Activated gamma-delta T cell treated with Interleukin-2 at 50 U/mL for 16 hours (primary cell): ENCODE measurements around the gene ANKRD28.
"Not testable (repeated sequence)": the region's sequence is repeated elsewhere in the genome, so short reads cannot be mapped to it uniquely, and the experiment has no call there.

Experiments used
- DNase-seq: peaks from one replicate; pipeline ENCODE4 v3.0.0-alpha.2; 2020

Gene ANKRD28

GRCh38 chr3:15769256-15769915 lies 28.4 kb downstream of the ANKRD28 start:
- DNase-seq = no peak

- DNase-seq = no peak
Measured at GRCh38 chr3:15768421-15769255, 29.1 kb downstream of the ANKRD28 start.

GRCh38 chr3:15766406-15766805 lies 31.4 kb downstream of the ANKRD28 start:
- DNase-seq = no peak

- DNase-seq = no peak
Measured at GRCh38 chr3:15758295-15758694, 39.5 kb downstream of the ANKRD28 start.

GRCh38 chr3:15757824-15758223 lies 40.0 kb downstream of the ANKRD28 start:
- no peak for DNase-seq

GRCh38 chr3:15756505-15756904 lies 41.3 kb downstream of the ANKRD28 start:
- no peak for DNase-seq

GRCh38 chr3:15755780-15756179 lies 42.0 kb downstream of the ANKRD28 start:
- DNase-seq = no peak

GRCh38 chr3:15755181-15755580 lies 42.6 kb downstream of the ANKRD28 start:
- DNase-seq = no peak

- no peak for DNase-seq
Measured at GRCh38 chr3:15754047-15754446, 43.7 kb downstream of the ANKRD28 start.

- DNase-seq = no peak
Measured at GRCh38 chr3:15753056-15753710, 44.6 kb downstream of the ANKRD28 start.

GRCh38 chr3:15750879-15751278 lies 46.9 kb downstream of the ANKRD28 start:
- no peak for DNase-seq

- DNase-seq = no peak
Measured at GRCh38 chr3:15750143-15750542, 47.6 kb downstream of the ANKRD28 start.

GRCh38 chr3:15745896-15746295 lies 51.9 kb downstream of the ANKRD28 start:
- DNase-seq = not testable (repeated sequence)

GRCh38 chr3:15744176-15744575 lies 53.6 kb downstream of the ANKRD28 start:
- no peak for DNase-seq

- DNase-seq = no peak
Measured at GRCh38 chr3:15743587-15744009, 54.2 kb downstream of the ANKRD28 start.

GRCh38 chr3:15742236-15742635 lies 55.5 kb downstream of the ANKRD28 start:
- DNase-seq = not testable (repeated sequence)

GRCh38 chr3:15738616-15739005 lies 59.2 kb downstream of the ANKRD28 start:
- DNase-seq = not testable (repeated sequence)

GRCh38 chr3:15731024-15731423 lies 66.8 kb downstream of the ANKRD28 start:
- no peak for DNase-seq

- DNase-seq = no peak
Measured at GRCh38 chr3:15728766-15729165, 69.0 kb downstream of the ANKRD28 start.

GRCh38 chr3:15726881-15727280 lies 70.9 kb downstream of the ANKRD28 start:
- no peak for DNase-seq

- DNase-seq = no peak
Measured at GRCh38 chr3:15726043-15726442, 71.7 kb downstream of the ANKRD28 start.

GRCh38 chr3:15724446-15724845 lies 73.3 kb downstream of the ANKRD28 start:
- no peak for DNase-seq

- no peak for DNase-seq
Measured at GRCh38 chr3:15723624-15723884, 74.2 kb downstream of the ANKRD28 start.
